ENCODE results near the gene OR2A14. TPM values are rescaled to one million over a fixed set of nuclear protein-coding genes. Genes with fewer than 3 reads are reported as not detected.
"Not testable (repeated sequence)": the region's sequence is repeated elsewhere in the genome, so short reads cannot be mapped to it uniquely, and the experiment has no call there.

OR2A14 gene
- not detected for polyA plus RNA-seq (ENCODE audit: insufficient read length)
- long read RNA-seq, donor 1 = 0 reads
- long read RNA-seq, donor 2 = 0 reads
- long read RNA-seq, donor 3 = 0 reads
- long read RNA-seq, donor 4 = 0 reads
- long read RNA-seq, donor 5 = 0 reads
- long read RNA-seq, donor 6 = 0 reads
- long read RNA-seq, donor 7 = 0 reads
- long read RNA-seq, donor 8 = 0 reads

- no peak for DNase-seq
Observed at GRCh38 chr7:144122876-144123275, at the start of gene OR2A14. OR2A14 (plus strand) TSS chr7:144123176; CDS start chr7:144129113, 5,937 bp downstream.

GRCh38 chr7:144074374-144074773, 48.6 kb upstream of the OR2A14 start:
- no peak for DNase-seq

- no peak for DNase-seq
Observed at GRCh38 chr7:144085978-144086377, 37.0 kb upstream of the OR2A14 start, which contains the start of gene OR2A12. OR2A12 (plus strand) TSS chr7:144086278; CDS start chr7:144095108, 8,830 bp downstream.

- no peak for DNase-seq
Observed at GRCh38 chr7:144086730-144087129, 36.2 kb upstream of the OR2A14 start.

- DNase-seq = no peak
Observed at GRCh38 chr7:144087230-144087629, 35.7 kb upstream of the OR2A14 start.

- no peak for DNase-seq
Observed at GRCh38 chr7:144090667-144091066, 32.3 kb upstream of the OR2A14 start.

- DNase-seq = no peak
Observed at GRCh38 chr7:144098776-144099175, 24.2 kb upstream of the OR2A14 start.

GRCh38 chr7:144100607-144101006, 22.4 kb upstream of the OR2A14 start:
- no peak for DNase-seq

- DNase-seq = no peak
Observed at GRCh38 chr7:144102041-144102440, 20.9 kb upstream of the OR2A14 start.

- DNase-seq = no peak
Observed at GRCh38 chr7:144105211-144105610, 17.8 kb upstream of the OR2A14 start.

- DNase-seq = no peak
Observed at GRCh38 chr7:144109283-144109682, 13.7 kb upstream of the OR2A14 start, which contains the start of gene OR2A2. OR2A2 (plus strand) TSS chr7:144109583; CDS start chr7:144109583, 0 bp downstream.

- no peak for DNase-seq
Observed at GRCh38 chr7:144110272-144110671, 12.7 kb upstream of the OR2A14 start.

GRCh38 chr7:144113651-144114050, 9.3 kb upstream of the OR2A14 start:
- no peak for DNase-seq

- DNase-seq = no peak
Observed at GRCh38 chr7:144118341-144118740, 4.6 kb upstream of the OR2A14 start.

GRCh38 chr7:144127714-144128334, 4.8 kb downstream of the OR2A14 start:
- DNase-seq = peak; percentile 71

- DNase-seq = not testable (repeated sequence)
Observed at GRCh38 chr7:144129601-144130000, 6.6 kb downstream of the OR2A14 start.

GRCh38 chr7:144130730-144131129, 7.8 kb downstream of the OR2A14 start:
- no peak for DNase-seq

GRCh38 chr7:144132262-144132661, 9.3 kb downstream of the OR2A14 start:
- no peak for DNase-seq

GRCh38 chr7:144133307-144133706, 10.3 kb downstream of the OR2A14 start:
- no peak for DNase-seq

- DNase-seq = no peak
Observed at GRCh38 chr7:144134116-144134515, 11.1 kb downstream of the OR2A14 start.

GRCh38 chr7:144137501-144137900, 14.5 kb downstream of the OR2A14 start:
- no peak for DNase-seq

- DNase-seq = no peak
Observed at GRCh38 chr7:144142187-144142586, 19.2 kb downstream of the OR2A14 start.

GRCh38 chr7:144144426-144144825, 21.4 kb downstream of the OR2A14 start:
- no peak for DNase-seq
